ENCODE data around the gene SNX19.
A peak's percentile ranks its signal among the peaks of the same experiment; 100 is the strongest.

The SNX19 gene

GRCh38 chr11:130904380-130904779 lies 11.9 kb downstream of the SNX19 start:
- no peak for DNase-seq

DNA sequence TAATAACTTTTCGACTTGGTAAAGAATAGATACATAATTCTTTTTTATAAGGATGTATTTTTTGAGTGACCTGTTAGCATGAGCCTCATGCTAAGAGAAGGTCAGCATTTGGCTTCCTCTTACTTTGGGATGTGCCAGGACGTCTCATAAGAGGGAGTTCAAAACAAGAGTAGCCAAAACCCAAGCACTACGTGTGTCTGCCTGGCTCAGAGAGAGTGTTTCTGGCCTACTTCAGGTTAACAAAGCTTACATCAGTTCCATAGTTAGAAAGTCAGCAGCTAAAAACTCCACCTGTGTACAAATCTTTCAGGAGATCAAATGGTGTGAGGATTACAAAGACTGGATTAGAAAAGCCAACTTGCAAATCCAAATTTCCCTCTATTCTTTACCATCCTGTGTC lies 13.9 kb downstream of the SNX19 start:
- no peak for DNase-seq

- no peak for DNase-seq
Measured at GRCh38 chr11:130899106-130899505, 17.2 kb downstream of the SNX19 start.

- DNase-seq, result no peak
Measured at GRCh38 chr11:130897262-130898182, 18.8 kb downstream of the SNX19 start.

DNA sequence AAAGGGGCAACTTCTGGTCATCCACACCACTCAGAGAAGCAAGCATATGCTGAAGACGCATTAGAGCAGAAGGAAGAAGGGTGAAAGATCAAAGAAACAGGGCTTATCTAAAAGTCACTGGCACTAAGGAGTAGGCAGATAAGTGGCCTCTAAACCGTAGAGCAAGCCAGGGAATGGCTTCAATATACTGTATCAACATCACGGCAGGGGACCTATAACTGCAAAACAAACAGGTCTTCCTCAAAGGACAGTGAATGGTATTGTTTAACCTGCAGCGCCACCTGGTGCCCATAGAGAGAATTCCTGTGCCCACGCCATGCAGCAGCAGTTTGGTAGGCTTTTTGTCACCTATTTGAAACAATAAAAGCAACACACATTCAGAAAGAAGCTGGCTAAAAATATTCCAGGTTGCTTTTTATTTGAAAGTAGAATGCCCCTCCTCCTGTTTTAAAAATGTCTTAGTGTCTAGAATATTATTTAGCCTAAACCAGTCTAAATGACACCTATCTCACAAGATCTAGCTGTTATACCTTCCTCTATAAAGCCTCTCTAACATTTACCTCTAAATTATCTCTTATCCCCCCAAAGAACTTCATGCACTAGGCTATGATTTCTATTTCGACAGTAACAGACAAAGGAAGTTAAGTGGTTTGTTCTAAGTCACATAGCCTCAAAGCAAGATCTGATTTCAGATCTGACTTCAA lies 21.8 kb downstream of the SNX19 start:
- DNase-seq, result peak; percentile 72

DNA sequence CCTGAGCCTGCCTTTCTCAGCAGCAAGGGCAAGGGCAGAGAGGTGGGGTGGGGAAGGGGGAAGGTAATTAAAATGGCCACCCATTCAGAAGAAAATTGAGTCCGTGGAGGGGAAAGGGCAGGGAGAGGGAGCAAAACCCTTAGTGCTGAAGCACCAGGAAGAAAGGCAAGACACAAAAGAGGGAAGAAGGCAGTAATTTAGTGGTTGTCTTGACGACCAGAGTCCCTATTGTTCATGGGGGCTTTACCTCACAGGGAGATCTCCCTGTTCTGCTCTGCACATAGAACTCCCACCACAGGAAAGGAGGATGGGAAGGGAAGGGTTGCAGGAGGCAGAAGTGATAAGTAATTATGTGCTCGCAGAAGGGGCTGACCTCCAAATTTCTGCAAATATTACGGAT lies 23.4 kb downstream of the SNX19 start:
- DNase-seq, result no peak

DNA sequence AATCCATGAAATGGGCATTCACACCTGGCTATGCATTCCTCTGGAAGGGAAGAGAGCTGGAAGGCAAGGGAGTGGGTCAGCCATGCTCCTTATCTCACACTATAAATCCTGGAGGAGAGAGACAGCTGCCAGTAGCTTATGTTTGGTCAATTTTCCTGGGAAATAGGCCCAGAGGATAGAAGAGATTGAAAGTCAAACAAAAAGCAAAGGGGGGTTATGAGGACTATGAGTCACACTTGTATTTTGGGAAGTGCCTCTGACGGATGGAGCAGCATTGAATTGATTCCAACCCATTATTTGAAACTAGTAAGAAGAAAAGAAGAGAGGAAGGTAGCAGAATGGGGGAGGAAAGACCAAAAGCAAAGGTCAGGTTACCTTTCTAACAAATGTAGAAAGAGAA lies 25.0 kb downstream of the SNX19 start:
- no peak for DNase-seq

- DNase-seq, result no peak
Measured at GRCh38 chr11:130890039-130890745, 26.1 kb downstream of the SNX19 start.

GRCh38 chr11:130888790-130889189 lies 27.5 kb downstream of the SNX19 start:
- DNase-seq, result no peak

DNA sequence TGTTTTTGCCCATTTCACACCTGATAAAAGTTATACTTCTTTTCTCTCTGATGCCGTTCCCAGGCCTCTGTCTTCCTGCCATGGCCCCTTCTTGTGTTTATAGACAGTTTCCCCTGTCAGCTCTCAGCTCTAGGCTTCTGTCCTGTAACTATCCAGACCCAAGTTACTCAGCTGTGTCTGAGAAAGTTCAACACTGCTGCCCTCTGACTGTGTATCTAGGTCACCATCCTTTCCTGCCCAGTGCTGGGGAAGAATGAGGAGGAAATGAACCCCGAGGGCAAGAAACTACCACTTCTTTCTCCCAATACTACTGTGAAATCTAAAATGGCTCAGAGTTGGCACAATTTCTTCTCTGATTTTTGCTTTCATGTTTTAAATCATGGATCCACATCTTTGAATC lies 29.6 kb downstream of the SNX19 start:
- no peak for DNase-seq

DNA sequence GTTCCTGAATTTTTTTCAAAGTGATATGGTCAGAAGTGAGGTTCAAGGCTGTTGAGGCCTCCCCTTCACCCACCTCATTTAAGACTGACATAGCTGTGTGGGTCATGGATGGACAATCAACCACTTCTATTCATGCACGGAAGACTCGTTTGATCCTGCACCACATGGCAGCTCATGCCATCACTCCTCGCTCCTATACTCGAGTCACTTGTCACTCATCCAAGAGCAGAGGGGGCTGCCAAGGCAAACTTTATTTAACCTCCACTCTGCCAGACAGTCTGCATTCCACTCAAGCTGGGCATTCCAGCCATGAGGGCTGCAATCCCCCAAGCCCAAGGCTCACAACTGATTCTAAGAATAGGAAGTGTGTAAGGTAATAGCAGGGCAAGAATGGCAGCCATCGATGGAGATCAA lies 34.1 kb downstream of the SNX19 start:
- DNase-seq, result no peak

GRCh38 chr11:130881475-130882137 lies 34.7 kb downstream of the SNX19 start:
- DNase-seq, result no peak

DNA sequence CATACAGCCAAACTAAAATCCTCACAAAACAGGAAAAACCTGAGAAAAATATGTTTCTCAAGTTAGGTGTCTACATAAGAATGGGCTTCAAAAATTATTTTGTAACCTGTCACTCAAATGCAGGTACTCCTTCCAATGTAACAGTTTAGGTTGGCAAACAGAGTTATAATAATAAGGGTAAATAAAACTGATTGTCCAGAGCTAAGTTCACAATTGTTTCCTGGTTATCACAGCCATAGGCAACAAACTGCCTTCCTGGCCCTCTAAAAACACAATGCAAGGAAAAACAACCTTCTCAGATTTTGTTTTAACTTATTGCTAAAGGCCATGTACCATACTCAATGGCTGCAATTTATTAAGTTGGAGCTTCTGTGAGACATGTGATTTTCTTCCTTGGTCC lies 36.4 kb downstream of the SNX19 start:
- no peak for DNase-seq

DNA sequence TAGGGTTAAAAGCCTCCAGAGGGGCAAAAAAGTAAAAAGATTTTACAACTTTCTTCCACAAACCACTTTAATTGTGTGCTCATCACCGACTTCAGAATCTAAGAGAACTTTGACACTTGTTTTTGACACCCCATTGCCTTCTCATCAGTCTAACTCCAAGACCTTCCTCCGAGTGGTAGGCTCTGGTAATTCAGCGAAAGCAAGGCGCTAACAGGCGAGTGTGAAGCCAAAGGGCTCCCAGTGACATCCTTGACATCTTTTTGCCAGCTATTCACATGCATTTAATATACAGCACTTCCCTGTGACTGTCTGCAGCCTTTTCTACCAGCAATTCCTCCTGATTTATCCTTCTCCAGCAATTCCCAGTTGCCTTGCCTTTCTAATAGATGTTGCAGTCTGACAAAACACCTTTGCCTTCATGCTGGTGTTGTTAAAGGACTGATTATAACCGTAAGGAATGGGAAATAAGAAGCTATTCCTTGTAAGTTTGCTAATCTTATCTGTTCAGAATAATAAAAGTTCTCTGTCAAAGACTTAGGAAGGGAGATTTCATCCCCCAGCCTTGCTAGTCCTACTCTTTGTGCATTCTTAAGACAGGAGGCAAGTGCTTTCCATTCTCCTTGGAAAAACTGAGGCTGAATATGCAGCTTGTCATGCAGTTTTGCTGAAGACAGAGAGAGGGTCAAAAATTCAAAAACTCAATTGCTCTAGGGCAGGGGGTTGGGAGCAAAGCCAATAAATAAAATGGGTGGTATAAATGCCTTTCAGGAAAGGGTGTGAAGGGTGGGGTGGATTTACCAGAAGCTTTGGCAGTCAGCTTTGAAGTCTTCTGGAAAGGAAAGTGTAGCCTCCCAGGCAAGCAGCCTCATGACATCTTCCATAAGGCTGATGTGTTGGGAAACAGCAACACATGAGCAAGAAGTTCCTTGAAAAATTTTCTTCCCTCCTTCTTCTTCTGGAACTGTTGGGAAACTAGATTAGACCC lies 39.1 kb downstream of the SNX19 start:
- no peak for DNase-seq

- DNase-seq, result no peak
Measured at GRCh38 chr11:130876100-130876499, 40.2 kb downstream of the SNX19 start.

- DNase-seq, result no peak
Measured at GRCh38 chr11:130874955-130875531, 41.2 kb downstream of the SNX19 start.

DNA sequence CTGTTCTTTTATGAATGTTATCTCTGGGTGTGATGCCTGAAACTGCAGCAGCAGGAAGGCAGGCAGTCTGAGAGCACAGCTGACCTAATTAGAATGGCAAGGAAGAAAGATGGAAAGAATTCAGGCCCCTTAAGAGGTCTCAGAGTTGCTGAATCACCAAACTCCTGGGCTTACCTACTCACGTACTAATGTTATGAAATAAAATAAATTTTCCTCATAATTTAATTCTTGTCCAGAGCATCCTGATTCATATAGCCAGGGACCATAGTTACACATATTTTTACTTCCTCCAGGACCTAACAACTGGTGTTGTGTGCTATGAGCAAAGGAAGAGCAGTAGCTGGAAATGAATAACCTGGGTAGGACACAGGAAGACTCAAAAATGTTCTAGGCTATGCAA lies 41.9 kb downstream of the SNX19 start:
- DNase-seq, result no peak

GRCh38 chr11:130873761-130874160 lies 42.5 kb downstream of the SNX19 start:
- no peak for DNase-seq

DNA sequence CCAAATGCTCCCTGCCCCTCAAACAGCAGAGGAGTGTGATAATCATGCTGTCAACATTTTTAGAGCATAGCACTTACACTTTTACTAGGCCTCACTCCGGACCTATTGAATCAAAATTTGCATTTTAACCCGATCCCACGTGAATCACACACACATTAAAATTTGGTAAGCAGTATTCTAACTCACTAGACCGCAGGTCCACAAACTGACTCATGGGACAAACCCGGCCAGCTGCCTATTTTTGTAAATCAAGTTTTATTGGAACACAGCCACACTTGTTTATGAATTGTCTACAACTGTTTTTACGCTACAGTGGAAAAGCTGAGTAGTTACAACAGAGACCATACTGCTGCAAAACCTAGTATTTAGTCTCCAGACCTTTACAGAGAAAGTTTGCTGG lies 43.3 kb downstream of the SNX19 start:
- no peak for DNase-seq

GRCh38 chr11:130872513-130872912 lies 43.8 kb downstream of the SNX19 start:
- no peak for DNase-seq

GRCh38 chr11:130872102-130872501 lies 44.2 kb downstream of the SNX19 start:
- DNase-seq, result no peak
